Ishikawa (cell line): ENCODE measurements around the gene DDI1.

ENCODE experiments used
- CEBPB ChIP-seq: IDR thresholded peaks from 2 replicates; pipeline ENCODE4 v1.6.1; 2012
- CREB1 ChIP-seq: IDR thresholded peaks from 2 replicates; pipeline ENCODE4 v1.6.1; 2012; ENCODE audit warnings: low read depth
- EGR1 ChIP-seq: IDR thresholded peaks from 2 replicates; pipeline ENCODE4 v1.6.1; 2012
- EP300 ChIP-seq: IDR thresholded peaks from 2 replicates; pipeline ENCODE4 v1.6.1; 2012; ENCODE audit warnings: borderline replicate concordance
- FOXM1 ChIP-seq: IDR thresholded peaks from 2 replicates; pipeline ENCODE4 v1.6.1; 2012; ENCODE audit warnings: low read depth, borderline replicate concordance
- MAX ChIP-seq: IDR thresholded peaks from 2 replicates; pipeline ENCODE4 v1.6.1; 2012
- NFIC ChIP-seq: IDR thresholded peaks from 2 replicates; pipeline ENCODE4 v1.6.1; 2012
- RAD21 ChIP-seq: IDR thresholded peaks from 2 replicates; pipeline ENCODE4 v1.6.1; 2012; ENCODE audit warnings: low read depth
- TAF1 ChIP-seq: IDR thresholded peaks from 2 replicates; pipeline ENCODE4 v1.6.1; 2012; ENCODE audit warnings: low read depth, mild to moderate bottlenecking
- TCF12 ChIP-seq: IDR thresholded peaks from 2 replicates; pipeline ENCODE4 v1.6.1; 2012; ENCODE audit warnings: low read depth
- TEAD4 ChIP-seq: IDR thresholded peaks from 2 replicates; pipeline ENCODE4 v1.6.1; 2012
- USF1 ChIP-seq: IDR thresholded peaks from 2 replicates; pipeline ENCODE4 v1.6.1; 2012
- YY1 ChIP-seq: IDR thresholded peaks from 2 replicates; pipeline ENCODE4 v1.6.1; 2012; ENCODE audit warnings: low read depth
- ZBTB7A ChIP-seq: IDR thresholded peaks from 2 replicates; pipeline ENCODE4 v1.6.1; 2012; ENCODE audit warnings: low read depth
- TF ChIP-seq, protein P1 (sequence below): IDR thresholded peaks from 2 replicates; pipeline ENCODE4 v1.6.1; 2012; ENCODE audit warnings: low read depth, mild to moderate bottlenecking

The DDI1 gene

DNA sequence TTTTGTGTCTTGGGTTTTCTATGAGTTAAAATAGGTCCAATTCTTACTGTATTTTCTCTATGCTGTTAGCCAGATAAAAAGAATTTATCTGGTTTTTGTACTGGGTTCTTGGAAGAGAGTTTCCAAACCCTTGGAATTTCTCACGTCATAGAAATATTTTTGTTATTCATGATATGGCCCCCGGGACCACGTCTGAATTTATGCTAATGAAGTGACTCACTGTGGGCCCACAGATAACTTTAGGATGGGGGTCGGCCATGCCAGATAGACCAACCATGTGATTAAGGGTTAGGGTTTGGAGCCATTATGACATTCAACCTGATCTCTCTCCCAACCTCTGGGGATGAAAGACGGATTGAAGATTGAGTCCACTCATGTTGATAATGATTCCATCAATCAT lies 35.6 kb upstream of the DDI1 start:
- TF ChIP-seq, protein P1, sequence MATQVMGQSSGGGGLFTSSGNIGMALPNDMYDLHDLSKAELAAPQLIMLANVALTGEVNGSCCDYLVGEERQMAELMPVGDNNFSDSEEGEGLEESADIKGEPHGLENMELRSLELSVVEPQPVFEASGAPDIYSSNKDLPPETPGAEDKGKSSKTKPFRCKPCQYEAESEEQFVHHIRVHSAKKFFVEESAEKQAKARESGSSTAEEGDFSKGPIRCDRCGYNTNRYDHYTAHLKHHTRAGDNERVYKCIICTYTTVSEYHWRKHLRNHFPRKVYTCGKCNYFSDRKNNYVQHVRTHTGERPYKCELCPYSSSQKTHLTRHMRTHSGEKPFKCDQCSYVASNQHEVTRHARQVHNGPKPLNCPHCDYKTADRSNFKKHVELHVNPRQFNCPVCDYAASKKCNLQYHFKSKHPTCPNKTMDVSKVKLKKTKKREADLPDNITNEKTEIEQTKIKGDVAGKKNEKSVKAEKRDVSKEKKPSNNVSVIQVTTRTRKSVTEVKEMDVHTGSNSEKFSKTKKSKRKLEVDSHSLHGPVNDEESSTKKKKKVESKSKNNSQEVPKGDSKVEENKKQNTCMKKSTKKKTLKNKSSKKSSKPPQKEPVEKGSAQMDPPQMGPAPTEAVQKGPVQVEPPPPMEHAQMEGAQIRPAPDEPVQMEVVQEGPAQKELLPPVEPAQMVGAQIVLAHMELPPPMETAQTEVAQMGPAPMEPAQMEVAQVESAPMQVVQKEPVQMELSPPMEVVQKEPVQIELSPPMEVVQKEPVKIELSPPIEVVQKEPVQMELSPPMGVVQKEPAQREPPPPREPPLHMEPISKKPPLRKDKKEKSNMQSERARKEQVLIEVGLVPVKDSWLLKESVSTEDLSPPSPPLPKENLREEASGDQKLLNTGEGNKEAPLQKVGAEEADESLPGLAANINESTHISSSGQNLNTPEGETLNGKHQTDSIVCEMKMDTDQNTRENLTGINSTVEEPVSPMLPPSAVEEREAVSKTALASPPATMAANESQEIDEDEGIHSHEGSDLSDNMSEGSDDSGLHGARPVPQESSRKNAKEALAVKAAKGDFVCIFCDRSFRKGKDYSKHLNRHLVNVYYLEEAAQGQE, result no peak
- TF ChIP-seq EGR1 (no peak), USF1 (no peak), TAF1 (no peak), CREB1 (no peak)

DNA sequence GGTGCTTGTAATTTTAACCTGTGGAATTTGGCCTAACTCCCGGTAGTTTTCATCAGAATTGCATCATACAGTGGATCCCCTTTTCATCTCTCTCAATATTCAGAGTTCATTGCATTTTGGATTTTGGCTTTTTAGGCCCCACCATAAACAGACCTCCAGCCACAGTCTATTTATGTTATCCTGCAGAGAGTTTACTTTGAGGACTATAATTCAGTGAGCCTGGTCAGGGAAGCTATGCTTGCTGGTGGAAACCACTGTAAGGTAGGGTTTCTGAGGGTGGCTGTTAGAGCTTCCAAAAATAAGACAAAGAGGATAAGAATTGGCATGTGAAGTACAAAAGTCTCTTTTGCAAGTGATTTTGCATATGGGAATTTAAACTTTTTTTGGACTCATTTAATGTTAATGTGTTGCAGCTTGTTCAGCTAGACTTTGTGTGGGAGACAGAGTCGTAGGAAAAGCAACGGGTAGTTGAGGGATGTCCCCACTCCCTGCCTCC lies 34.8 kb upstream of the DDI1 start:
- TF ChIP-seq CREB1 (no peak), FOXM1 (no peak), TEAD4 (no peak), NFIC (no peak), ZBTB7A (no peak), CEBPB (no peak), TAF1 (no peak), YY1 (no peak), MAX (no peak)

DNA sequence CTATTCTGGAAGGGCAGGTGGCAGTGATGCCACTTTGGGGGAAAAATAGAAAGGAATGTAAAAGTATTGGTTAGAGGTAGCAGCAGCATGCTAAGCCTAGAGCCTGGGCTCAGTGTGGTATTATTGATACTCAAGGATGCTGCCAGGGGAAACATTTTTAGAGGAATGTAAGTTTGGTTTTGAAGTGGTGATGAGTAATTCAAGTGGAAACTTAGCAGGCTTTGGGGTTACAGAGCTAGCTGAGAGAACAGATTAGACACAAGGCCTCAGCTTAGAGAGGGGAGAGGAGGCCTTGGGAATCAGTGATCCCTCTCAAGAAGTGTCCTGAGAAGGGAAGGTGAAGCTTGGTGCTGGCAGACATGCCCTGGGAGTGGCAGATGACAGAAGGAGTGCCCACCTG lies 32.9 kb upstream of the DDI1 start:
- TF ChIP-seq EP300 (no peak), USF1 (no peak), YY1 (no peak), CEBPB (no peak), TAF1 (no peak), CREB1 (no peak), TEAD4 (no peak), FOXM1 (no peak), TCF12 (no peak), MAX (no peak), EGR1 (no peak), ZBTB7A (no peak), NFIC (no peak), RAD21 (no peak)
- TF ChIP-seq, protein P1, result no peak

DNA sequence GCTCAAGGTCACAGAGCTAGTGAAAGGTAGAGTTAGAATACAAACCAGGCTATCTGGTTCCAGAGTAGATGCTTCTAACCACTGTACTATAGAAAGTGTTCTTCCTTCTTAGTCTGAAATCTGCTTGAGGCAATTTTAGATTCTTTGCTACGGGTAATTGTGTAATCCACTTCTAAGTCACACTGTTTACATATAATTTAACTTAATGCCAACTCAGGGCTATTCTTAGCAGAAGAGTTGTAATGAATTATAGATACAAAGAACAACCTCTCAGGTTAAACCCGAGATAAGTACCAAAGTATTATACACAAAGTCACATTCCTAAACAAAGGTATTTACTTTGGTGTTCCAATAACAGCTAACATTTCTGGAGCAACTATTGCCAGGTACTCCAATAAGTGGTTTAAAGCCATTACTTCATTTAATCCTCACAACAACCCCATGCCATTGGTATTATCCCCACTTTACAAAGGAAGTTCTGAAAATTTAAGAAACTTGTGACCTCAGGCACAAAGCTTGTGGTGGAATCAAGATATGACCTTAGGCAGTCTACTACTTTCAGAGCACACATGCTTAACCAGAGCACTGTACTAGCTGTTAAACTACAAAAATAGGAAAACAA lies 31.1 kb upstream of the DDI1 start:
- TF ChIP-seq CEBPB (no peak), FOXM1 (no peak), TEAD4 (no peak), CREB1 (no peak), ZBTB7A (no peak), MAX (no peak)

GRCh38 chr11:104009744-104010143 lies 26.7 kb upstream of the DDI1 start:
- TF ChIP-seq CREB1, result no peak
- TF ChIP-seq, protein P1, result no peak
- no peak for TF ChIP-seq TEAD4
- no peak for TF ChIP-seq ZBTB7A
- no peak for TF ChIP-seq MAX
- no peak for TF ChIP-seq FOXM1
- no peak for TF ChIP-seq TCF12
- TF ChIP-seq TAF1, result no peak
- TF ChIP-seq NFIC, result no peak
- TF ChIP-seq USF1, result no peak
- no peak for TF ChIP-seq CEBPB
- no peak for TF ChIP-seq EGR1
- TF ChIP-seq YY1, result no peak
